CD14-positive monocyte (primary cell): ENCODE data around the gene USP6. TPM values are rescaled to one million over a fixed set of nuclear protein-coding genes. Genes with fewer than 3 reads are reported as not detected.
"Not testable (repeated sequence)": the region's sequence is repeated elsewhere in the genome, so short reads cannot be mapped to it uniquely, and the experiment has no call there.

ENCODE experiments used
- DNase-seq, 3 donors: peaks; one replicate each; pipeline ENCODE4 v3.0.0-alpha.2; 2011 to 2022
- H2AFZ ChIP-seq: 2 replicates; pipeline ENCODE4 v1.6.0; 2012; ENCODE audit warnings: mild to moderate bottlenecking, low read depth, low read length, inconsistent platforms; ENCODE audit not compliant: insufficient read depth, poor library complexity, severe bottlenecking
- H3K27ac ChIP-seq, 2 donors: 1 replicate in 1 of 2; 2 replicates in 1 of 2; pipeline ENCODE4 v1.5.1; 2012 to 2013; ENCODE audit warnings: low read length in 2 of 2, control low read depth in 1 of 2, inconsistent platforms in 1 of 2, low read depth in 1 of 2, mild to moderate bottlenecking in 1 of 2
- H3K27me3 ChIP-seq, 2 donors: one replicate each; pipeline versions ENCODE4 v1.6.0 to v1.6.1; 2011 to 2013; ENCODE audit warnings: low read length in 2 of 2; ENCODE audit not compliant: control insufficient read depth in 2 of 2, insufficient read depth in 2 of 2
- H3K36me3 ChIP-seq, 2 donors: replicated peaks in 1 of 2; 1 replicate in 1 of 2; 2 replicates in 1 of 2; pipeline versions ENCODE4 v1.5.1 to v1.6.1; 2012 to 2013; ENCODE audit warnings: low read length in 2 of 2, control low read depth in 1 of 2, inconsistent platforms in 1 of 2, mild to moderate bottlenecking in 1 of 2; ENCODE audit not compliant: insufficient read depth in 2 of 2, control insufficient read depth in 1 of 2
- H3K4me1 ChIP-seq, 2 donors: 1 replicate in 1 of 2; 2 replicates in 1 of 2; pipeline versions ENCODE4 v1.5.1 to v1.6.1; 2012 to 2013; ENCODE audit warnings: low read length in 2 of 2, control low read depth in 1 of 2, inconsistent platforms in 1 of 2, mild to moderate bottlenecking in 1 of 2, moderate library complexity in 1 of 2; ENCODE audit not compliant: insufficient read depth in 2 of 2, control insufficient read depth in 1 of 2
- H3K4me2 ChIP-seq: replicated peaks from 2 replicates; pipeline ENCODE3; 2012; ENCODE audit warnings: low read length, moderate library complexity, mild to moderate bottlenecking; ENCODE audit not compliant: poor library complexity, severe bottlenecking; ENCODE audit errors: extremely low read depth
- H3K4me3 ChIP-seq, 3 experiments: fragments of 200-600 bp in 1 of 3; sonication (generic) in 1 of 3; replicated peaks in 1 of 3; 1 replicate in 2 of 3; 2 replicates in 1 of 3; pipeline ENCODE4 v1.5.1; 2011 to 2013; ENCODE audit warnings: low read length in 3 of 3, mild to moderate bottlenecking in 3 of 3, control low read depth in 2 of 3, low read depth in 2 of 3, inconsistent platforms in 1 of 3, moderate library complexity in 1 of 3
- H3K79me2 ChIP-seq: 2 replicates; pipeline ENCODE4 v1.6.0; 2012; ENCODE audit warnings: mild to moderate bottlenecking, control low read depth, inconsistent platforms, low read length, moderate library complexity; ENCODE audit not compliant: insufficient read depth
- H3K9ac ChIP-seq: 2 replicates; pipeline ENCODE4 v1.6.0; 2017; ENCODE audit warnings: low read length, mild to moderate bottlenecking; ENCODE audit not compliant: insufficient read depth, poor library complexity, severe bottlenecking
- H3K9me3 ChIP-seq, 2 donors: replicated peaks in 1 of 2; 1 replicate in 1 of 2; 2 replicates in 1 of 2; pipeline versions ENCODE4 v1.5.1 to v1.6.1; 2012 to 2013; ENCODE audit warnings: low read length in 2 of 2, control low read depth in 1 of 2; ENCODE audit not compliant: control insufficient read depth in 1 of 2, insufficient read depth in 1 of 2
- H4K20me1 ChIP-seq: 2 replicates; pipeline ENCODE4 v1.6.0; 2012; ENCODE audit warnings: mild to moderate bottlenecking, low read length, control low read depth, moderate library complexity; ENCODE audit not compliant: insufficient read depth
- H3K27ac Mint-ChIP-seq, 7 donors: one replicate each; pipeline ENCODE4 v1.8.0; 2020; ENCODE audit warnings: mild to moderate bottlenecking in 7 of 7, mixed read lengths in 7 of 7, moderate library complexity in 6 of 7, inconsistent platforms in 2 of 7
- H3K27me3 Mint-ChIP-seq, 3 donors: one replicate each; pipeline ENCODE4 v1.8.0; 2021 to 2022; ENCODE audit warnings: low read depth in 3 of 3, mild to moderate bottlenecking in 3 of 3, mixed read lengths in 3 of 3, moderate library complexity in 3 of 3, inconsistent platforms in 1 of 3
- H3K36me3 Mint-ChIP-seq, 2 donors: one replicate each; pipeline ENCODE4 v1.8.0; 2020; ENCODE audit warnings: mixed read lengths in 2 of 2, inconsistent platforms in 1 of 2, mild to moderate bottlenecking in 1 of 2
- H3K4me1 Mint-ChIP-seq: one replicate; pipeline ENCODE4 v1.8.0; 2020; ENCODE audit warnings: mild to moderate bottlenecking, mixed read lengths
- H3K4me3 Mint-ChIP-seq, 2 donors: one replicate each; pipeline ENCODE4 v1.8.0; 2020; ENCODE audit warnings: mild to moderate bottlenecking in 2 of 2, mixed read lengths in 2 of 2, moderate library complexity in 1 of 2
- H3K9me3 Mint-ChIP-seq, 7 donors: one replicate each; pipeline ENCODE4 v1.8.0; 2020 to 2022; ENCODE audit warnings: mixed read lengths in 7 of 7, mild to moderate bottlenecking in 6 of 7, moderate library complexity in 6 of 7, inconsistent platforms in 2 of 7
- CTCF ChIP-seq: fragments of 200-600 bp; IDR thresholded peaks from one replicate; pipeline ENCODE4 v1.8.0; 2022; ENCODE audit warnings: antibody characterized with exemption, mild to moderate bottlenecking
- WGBS: methylation state at CpG from one replicate; pipeline ENCODE4 v1.1.5; 2013; ENCODE audit warnings: missing lambda C conversion rate; ENCODE audit not compliant: insufficient coverage; 5-methylcytosine and 5-hydroxymethylcytosine counted together
- intact Hi-C, 2 donors: fragments of 100-400 bp; cut with micrococcal nuclease; formaldehyde crosslinking; loops; one replicate each; pipeline versions ENCODE4 v1.15.0 to v1.15.1; 2023
- polyA plus RNA-seq, 3 donors: library from polyadenylated mRNA; depleted of rRNA in 1 of 3; unstranded in 2 of 3; stranded (reverse) in 1 of 3; fragments of 300-500 nt in 2 of 3; fragments of >200 nt in 1 of 3; fragmentation: Illumina TruSeq in 2 of 3; gene quantifications; 1 replicate in 2 of 3; 2 replicates in 1 of 3; pipeline ENCODE4 v1.2.3, GENCODE V29; 2012 to 2021

The USP6 gene
- polyA plus RNA-seq, 3 donors = 0.02 to 0.08 (median 0.02) TPM

GRCh38 chr17:5128905-5129535 lies 13.2 kb downstream of the USP6 start:
- Mint-ChIP-seq H3K36me3 (no peaks in the 10 kb centered on the region), H3K4me1 (no peaks in the 10 kb centered on the region), H3K27me3 (peaks cover 6 to 12% (median 12%) of the 10 kb centered on the region in 3 donors), H3K27ac (no peak overlapping the region), H3K4me3 (no peak overlapping the region), H3K9me3 (peaks cover 0 to 1% (median 0%) of the 10 kb centered on the region in 7 donors)
- Histone ChIP-seq H3K4me3 (no peak overlapping the region), H4K20me1 (no peaks in the 10 kb centered on the region), H3K27me3 (peaks cover 0 to 2% of the 10 kb centered on the region in 2 donors), H3K4me1 (no peaks in the 10 kb centered on the region), H2AFZ (no peak overlapping the region), H3K27ac (no peak overlapping the region), H3K36me3 (no peaks in the 10 kb centered on the region), H3K9ac (no peak overlapping the region), H3K79me2 (no peaks in the 10 kb centered on the region), H3K4me2 (no peak overlapping the region), H3K9me3 (no peaks in the 10 kb centered on the region)
- no peak for DNase-seq
- no peak for TF ChIP-seq CTCF
- WGBS = 91% methylated on average over 10 of the region's 11 CpGs
- intact Hi-C loops = no loop called here

GRCh38 chr17:5129770-5130169 lies 13.9 kb downstream of the USP6 start:
- DNase-seq, intact Hi-C loops: not testable (repeated sequence)
- WGBS = 93% methylated on average over 8 of the region's 8 CpGs

GRCh38 chr17:5130261-5130660 lies 14.4 kb downstream of the USP6 start:
- H3K4me3 ChIP-seq, H3K9me3 ChIP-seq, H3K36me3 Mint-ChIP-seq, H3K27me3 Mint-ChIP-seq, DNase-seq, H3K4me1 Mint-ChIP-seq, H3K27ac Mint-ChIP-seq, H3K4me3 Mint-ChIP-seq, H3K27me3 ChIP-seq, H3K36me3 ChIP-seq, H3K27ac ChIP-seq, intact Hi-C loops, H4K20me1 ChIP-seq, H3K4me2 ChIP-seq, H3K4me1 ChIP-seq, H2AFZ ChIP-seq, H3K9me3 Mint-ChIP-seq, H3K9ac ChIP-seq, H3K79me2 ChIP-seq: not testable (repeated sequence)
- WGBS = 96% methylated on average over 8 of the region's 10 CpGs

More at GRCh38 chr17:5129770-5130169, 13.9 kb downstream of the USP6 start:
- H3K36me3 ChIP-seq, H3K4me1 ChIP-seq, H4K20me1 ChIP-seq, H3K4me3 Mint-ChIP-seq, H3K4me3 ChIP-seq, H3K27me3 ChIP-seq, H3K4me1 Mint-ChIP-seq, H3K9me3 Mint-ChIP-seq, H2AFZ ChIP-seq, H3K27me3 Mint-ChIP-seq, H3K9me3 ChIP-seq, H3K4me2 ChIP-seq, H3K79me2 ChIP-seq, H3K27ac ChIP-seq, H3K9ac ChIP-seq, H3K36me3 Mint-ChIP-seq: not testable (repeated sequence)
- peak overlapping the region in 1 of 7 donors; percentile 28 for H3K27ac Mint-ChIP-seq

GRCh38 chr17:5130687-5131086 lies 14.9 kb downstream of the USP6 start:
- H3K79me2 ChIP-seq, H3K9ac ChIP-seq, H3K9me3 ChIP-seq, H4K20me1 ChIP-seq, H3K36me3 ChIP-seq, H3K36me3 Mint-ChIP-seq, H3K27ac Mint-ChIP-seq, H3K27ac ChIP-seq, H3K4me2 ChIP-seq, H3K4me1 Mint-ChIP-seq, DNase-seq, H3K27me3 Mint-ChIP-seq, H3K4me1 ChIP-seq, intact Hi-C loops, H2AFZ ChIP-seq, H3K4me3 ChIP-seq, H3K27me3 ChIP-seq, H3K4me3 Mint-ChIP-seq, H3K9me3 Mint-ChIP-seq: not testable (repeated sequence)
- 95% methylated on average over 3 of the region's 5 CpGs for WGBS
